HS-5 (cell line): Measurements from ENCODE around the gene ZMAT3.
A peak's percentile ranks its signal among the peaks of the same experiment; 100 is the strongest.
"Not testable (repeated sequence)": the region's sequence is repeated elsewhere in the genome, so short reads cannot be mapped to it uniquely, and the experiment has no call there.

Experiments used
- DNase-seq: peaks from one replicate; pipeline ENCODE4 v3.0.0-alpha.2; 2012; ENCODE audit warnings: low read depth

Gene ZMAT3, protein sequence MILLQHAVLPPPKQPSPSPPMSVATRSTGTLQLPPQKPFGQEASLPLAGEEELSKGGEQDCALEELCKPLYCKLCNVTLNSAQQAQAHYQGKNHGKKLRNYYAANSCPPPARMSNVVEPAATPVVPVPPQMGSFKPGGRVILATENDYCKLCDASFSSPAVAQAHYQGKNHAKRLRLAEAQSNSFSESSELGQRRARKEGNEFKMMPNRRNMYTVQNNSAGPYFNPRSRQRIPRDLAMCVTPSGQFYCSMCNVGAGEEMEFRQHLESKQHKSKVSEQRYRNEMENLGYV

DNA sequence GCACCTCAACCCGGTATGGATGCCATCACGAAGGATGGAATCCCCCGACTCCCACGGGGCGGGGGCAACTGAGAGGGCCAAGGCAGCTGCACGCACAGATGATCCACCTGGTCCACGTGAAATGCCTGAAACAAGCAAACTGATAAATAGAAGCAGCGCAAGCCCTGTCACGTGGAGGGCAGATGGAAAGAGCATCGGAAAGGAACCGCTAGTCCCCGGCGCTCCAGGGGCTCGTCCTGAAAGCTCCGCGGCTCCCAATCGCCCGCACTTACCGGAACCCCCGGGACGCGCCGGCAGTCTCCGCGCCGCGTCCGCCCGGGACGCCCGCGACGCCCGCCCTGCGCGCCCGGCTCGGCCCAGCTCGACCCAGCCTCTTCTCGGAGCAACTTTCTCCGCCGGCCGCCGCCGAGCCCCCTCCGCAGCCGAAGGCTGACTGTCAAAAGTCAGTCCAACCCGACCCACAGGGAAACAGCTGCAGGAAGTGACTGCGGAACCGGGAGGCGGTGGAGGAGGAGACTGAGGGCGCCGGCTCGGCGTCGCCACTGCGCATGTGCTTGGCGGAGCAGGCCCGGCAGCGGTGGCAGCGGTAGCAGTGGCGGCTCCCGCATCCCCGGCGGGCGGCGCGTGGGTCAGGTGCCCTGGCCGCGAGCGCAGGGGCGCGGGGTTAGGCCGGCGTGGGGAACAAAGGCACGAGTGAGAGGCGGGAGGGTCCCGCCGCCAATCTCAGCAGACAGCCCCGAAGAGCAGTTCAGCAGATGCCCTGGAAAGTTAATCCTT is at the start of gene ZMAT3:
Gene ZMAT3 (minus strand): TSS at position 487 of the 777 bp plus-strand sequence. CDS start 4,057 bp downstream, outside the sequence.
- no peak for DNase-seq

DNA sequence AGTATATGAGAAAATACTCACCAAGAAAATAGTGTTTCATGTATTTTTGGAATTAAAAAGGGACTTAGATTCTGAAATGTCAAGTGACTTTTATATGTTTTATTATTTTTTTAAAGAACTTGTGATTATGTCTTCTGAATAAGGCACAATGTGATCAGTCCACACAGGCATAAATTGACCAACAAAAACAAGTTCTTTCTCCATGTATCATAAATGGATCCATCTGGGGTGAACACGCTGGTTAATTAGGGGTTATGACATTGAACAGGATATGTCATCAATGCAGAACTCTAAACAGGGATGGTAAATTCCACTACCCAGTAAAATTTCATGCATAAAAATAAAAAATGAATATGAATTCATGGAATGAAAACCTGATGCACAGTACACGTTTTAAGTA is 45.2 kb upstream of the ZMAT3 start:
- no peak for DNase-seq

DNA sequence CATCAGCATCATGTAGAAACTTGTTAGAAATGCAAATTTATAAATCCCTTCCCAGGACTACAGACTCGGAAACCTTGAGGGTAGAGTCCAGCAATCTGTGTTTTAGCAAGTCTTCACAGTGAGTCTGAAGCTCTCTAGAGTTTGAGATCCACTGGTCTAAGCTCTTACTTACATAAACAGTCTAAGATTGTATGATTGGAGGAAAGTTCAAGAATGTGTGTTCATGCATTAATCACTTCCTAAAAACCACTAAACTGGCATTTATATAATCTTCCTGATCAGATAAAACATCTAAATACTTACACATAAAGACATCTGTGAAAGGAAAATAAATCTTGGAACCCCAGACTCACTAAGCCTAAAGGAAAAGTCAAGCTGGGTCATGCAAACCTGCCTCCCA is 43.8 kb upstream of the ZMAT3 start:
- not testable (repeated sequence) for DNase-seq

DNA sequence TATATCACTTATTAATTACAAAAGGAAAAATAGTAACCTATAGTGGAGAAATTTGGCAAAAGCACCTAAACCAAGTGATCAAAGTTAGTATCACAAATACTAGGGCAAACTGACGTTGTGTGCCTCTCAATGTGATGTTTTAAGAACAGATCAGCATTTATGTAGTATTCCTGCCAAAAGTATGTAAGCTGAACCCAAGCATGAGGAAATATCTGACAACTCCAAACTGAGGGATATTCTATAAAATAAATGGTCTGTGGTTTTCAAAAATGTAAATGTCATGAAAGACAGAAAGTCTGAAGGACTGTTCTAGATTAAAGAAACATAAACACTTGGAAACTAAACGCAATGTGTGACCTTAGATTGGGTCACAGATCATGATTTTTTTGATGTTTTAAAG is 42.3 kb upstream of the ZMAT3 start:
- DNase-seq: no peak

DNA sequence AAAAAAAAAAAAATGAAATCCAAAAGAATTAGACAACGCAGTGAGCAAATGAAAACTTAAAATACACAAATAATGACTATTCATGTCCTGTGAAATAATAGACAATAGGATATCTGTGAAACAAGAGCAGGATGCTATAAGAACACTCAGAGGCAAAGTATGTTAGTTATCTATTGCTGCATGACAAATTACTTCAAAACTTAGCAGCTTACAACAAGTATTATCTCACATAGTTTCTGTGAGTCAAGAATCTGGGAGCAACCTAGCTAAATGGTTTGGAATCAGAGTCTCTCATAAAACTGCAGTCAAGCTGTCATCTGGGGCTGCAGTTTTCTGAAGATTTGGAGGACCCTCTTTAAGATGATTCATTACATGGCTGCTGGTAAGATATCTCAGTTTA is 36.5 kb upstream of the ZMAT3 start:
- peak; percentile 65 for DNase-seq

DNA sequence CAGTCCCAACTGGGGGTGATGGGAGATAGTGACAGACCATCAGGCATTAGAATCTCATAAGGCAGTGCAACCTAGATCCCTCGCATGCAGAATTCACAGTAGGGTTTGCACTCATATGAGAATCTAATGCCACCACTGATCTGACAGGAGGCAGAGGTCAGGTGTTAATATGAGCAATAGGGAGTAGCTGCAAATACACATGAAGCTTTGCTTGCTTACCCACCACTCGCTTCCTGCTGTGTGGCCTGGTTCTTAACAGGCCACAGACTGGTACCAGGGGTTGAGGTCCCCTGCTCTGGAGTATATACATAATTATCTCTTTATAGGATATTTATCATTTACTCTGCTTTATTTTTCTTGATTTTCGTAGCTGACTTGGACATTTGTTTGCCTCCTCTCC is 36.0 kb upstream of the ZMAT3 start:
- DNase-seq: no peak

DNA sequence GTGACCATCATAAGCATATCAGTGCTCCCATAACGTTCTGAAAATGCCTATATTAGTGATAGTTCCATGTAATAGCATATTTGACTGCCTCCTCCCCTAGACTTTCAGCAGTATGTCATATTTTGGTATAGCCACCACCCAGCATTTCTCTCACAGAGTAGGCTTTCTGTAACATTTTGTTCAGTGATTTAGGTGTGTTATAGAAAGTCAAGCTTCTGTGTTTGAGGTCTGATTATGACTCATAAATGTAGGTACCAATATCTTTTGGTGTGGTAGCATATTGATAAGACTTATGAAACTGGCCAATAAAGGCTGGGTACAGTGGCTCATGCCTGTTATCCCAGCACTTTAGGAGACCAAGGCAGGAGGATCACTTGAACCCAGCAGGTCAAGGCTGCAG is 34.3 kb upstream of the ZMAT3 start:
- no peak for DNase-seq

DNA sequence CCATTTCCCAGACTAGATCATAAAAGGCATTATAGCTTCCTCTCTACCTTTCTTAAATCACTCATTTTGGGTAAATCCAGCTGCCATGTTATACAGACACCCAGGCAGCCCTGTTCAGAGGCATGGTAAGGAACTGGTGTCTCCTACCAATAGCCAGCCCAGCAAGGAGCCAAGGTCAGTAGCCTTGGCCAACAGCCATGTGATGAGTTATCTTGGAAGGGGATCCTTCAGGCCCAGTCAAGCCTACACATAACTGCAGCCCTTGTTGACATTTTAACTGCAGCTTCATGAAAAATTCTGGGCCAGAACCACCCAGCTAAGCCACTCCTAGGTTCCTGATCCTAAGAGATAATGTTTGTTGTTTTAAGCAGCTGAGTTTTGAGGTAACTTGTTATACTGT is 29.0 kb upstream of the ZMAT3 start:
- DNase-seq: no peak

DNA sequence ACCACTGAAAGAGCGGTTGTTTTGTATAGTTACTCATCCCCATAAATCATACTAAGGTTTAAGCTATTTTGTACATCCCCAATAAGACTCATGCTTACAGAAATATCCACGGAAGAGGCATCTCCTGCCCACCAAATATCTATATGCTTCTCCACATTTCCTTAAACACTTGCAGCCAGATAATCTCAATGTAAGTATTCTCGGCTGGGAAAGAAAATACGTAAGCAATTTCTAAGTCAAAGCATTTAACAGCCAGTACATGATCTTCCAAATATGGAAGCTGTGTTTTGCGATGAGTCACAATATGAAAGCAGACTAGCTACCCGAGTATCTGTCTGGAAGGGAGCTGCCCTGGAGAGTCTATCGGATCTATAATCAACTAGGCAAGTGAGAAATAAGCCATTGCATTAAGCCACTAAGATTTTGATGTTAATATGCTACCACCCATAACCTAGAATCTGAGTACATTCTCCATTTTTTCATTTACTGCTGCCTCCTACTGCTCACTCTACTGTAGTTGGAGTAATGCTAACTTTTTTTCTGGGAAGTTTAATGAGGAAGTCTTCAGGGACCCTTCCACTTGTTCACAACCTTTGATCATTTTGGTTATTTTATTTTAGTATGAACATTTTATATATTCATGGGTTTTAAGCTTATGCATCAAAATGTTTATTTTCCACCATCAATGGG is 26.9 kb upstream of the ZMAT3 start:
- no peak for DNase-seq

DNA sequence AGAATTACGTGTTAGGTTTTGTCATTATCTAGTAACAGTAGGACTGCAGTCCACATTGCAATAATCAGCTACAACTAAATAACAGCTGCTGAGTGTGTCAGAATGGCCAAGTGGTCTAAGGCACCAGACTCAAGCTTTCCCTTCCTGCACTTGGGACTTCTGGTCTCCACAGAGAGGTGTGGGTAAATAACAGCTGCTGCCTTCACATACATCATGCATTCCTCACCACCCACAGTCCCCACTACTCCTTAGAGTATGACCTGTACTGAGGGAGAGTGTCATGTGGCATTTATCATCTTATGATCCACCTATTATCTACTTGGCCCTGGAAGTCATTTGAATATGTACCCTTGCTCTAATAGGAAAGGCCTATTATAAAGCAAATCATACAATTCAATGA is 22.2 kb upstream of the ZMAT3 start:
- no peak for DNase-seq

DNA sequence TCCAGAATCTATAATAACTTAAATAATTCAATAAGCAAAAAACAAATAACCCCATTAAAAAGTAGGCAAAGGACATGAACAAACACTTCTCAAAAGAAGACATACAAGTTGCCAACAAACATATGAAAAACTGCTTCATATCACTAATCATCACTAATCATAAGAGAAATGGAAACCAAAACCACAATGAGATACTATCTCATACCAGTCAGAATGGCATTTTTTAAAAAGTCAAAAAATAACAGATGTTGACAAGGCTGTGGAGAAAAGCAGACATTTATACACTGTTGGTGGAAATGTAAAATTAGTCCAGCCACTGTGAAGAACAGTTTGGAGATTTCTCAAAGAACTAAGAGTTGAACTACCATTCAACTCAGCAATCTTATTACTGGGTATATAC is 19.5 kb upstream of the ZMAT3 start:
- DNase-seq: no peak

DNA sequence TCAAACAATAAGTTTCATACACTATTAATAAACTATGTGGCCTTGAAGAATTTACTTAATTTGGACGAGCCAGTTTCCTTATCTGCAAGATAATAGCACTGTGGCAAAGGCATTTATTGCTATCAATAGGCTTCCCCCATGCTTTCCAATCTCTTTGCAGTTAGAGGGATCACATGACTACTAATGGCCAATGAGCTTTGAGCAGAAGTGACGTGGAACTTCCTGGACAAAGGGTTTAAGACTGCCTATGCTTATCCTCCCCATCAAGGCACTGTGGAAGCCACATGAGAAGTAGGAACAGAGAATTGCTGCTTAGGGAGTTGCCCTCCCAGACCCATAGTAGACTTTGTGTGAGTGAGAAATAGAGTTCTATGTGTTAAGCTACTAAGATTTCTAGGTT is 16.7 kb upstream of the ZMAT3 start:
- no peak for DNase-seq

DNA sequence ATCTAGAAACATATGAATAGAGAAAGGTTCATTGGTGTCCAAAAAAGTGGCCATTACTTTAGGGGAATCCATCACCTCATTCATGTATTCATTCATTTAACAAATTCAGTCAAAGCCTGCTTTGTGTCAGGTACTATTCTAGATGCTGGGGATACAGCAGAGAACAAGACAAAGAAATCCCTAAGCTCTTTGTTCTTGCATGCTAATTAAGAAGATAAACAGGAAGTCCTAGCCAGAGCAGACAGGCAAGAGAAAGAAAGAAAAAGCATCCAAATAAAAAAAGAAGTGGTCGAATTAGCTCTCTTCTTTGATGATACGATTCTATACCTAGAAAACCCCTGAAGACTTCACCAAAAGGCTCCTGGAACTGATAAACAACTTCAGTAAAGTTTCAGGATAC is 12.4 kb upstream of the ZMAT3 start:
- no peak for DNase-seq

DNA sequence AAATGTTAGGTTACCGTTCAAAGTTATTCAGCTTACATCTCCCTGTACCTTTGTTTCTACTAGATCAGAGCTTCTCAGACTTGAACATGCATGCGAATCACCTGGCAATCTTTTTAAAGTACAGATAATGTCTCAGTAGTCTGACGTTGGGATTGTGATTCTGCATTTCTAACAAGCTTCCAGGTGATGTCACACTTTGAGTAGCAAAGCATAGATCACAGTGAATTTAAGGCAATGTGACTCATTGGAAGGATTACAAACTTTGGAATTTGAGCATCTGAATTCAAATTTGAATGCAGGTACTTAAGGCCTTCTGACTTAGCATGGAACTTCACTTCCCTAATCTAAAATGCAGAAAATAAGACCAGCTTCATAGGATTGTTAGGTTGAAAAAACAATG is 10.8 kb upstream of the ZMAT3 start:
- DNase-seq: no peak

DNA sequence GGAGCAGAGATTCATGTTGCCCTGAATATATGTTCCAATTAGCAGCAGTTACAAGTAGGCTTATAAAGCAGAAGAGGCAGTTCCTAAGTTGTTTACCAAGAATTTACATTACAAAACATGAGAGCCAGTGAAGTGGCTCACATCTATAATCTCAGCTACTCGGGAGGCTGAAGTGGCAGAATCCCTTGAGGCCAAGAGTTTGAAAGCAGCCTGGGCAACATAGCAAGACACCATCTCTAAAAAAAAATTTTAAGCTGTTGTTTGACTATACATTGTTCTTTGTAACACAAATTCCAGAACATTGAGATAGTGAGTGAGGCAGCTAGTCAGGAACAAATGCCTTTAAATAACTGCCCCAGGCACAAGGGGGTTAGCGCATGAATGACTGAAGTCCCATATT is 10.3 kb upstream of the ZMAT3 start:
- DNase-seq: no peak

DNA sequence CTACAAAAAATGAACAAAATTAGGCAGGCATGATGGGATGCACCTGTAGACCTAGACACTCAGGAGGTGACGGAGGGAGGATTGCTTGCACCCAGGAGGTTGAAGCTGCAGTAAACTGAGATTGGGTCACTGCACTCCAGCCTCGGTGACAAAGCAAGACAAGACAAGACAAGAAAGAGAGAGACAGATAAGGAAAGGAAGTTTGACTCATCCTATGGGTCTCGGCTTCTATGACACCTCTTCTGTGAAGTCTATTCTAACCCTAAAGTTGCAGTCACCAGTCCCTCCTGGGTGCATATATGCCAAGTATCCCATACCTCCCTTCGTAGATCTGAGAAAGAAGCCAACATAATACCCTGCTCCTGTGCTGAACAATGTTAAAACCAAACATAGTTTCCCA is 7.9 kb upstream of the ZMAT3 start:
- no peak for DNase-seq

DNA sequence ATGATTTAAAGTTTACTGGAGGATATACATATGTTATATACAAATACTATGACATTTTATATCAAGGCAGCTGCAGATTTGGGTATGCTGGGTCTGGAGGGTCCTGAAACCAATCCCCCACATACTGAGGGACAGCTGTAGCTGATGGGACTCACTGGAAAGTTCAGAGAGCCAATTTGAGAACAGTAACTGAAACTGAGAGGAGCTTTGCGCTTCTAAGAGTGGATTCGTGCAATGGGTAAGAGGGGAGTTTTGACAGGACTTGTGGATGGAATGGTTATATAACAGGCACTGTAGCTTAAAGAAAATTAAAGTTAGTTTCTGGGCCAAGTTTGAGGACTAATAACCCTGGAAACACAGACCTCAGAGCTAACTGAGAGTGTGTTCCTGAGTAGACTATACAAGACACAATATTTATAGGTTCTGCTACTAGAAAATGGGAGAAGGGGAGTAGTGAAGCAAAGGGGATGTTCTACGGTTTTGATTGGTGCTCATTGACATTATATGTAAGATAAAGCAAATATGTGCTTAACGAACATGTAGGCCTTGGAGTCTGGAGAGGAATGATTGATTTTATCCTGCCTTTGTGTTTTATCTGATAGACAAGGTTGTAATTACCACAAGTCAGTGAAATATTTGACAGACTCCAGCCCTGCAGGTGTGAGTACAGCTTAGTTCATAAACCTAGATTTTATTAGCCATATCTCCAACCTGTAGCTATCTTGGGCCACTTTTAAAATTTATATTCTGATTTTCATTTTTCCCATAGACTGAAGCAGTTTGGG is 4.8 kb upstream of the ZMAT3 start:
- DNase-seq: no peak

DNA sequence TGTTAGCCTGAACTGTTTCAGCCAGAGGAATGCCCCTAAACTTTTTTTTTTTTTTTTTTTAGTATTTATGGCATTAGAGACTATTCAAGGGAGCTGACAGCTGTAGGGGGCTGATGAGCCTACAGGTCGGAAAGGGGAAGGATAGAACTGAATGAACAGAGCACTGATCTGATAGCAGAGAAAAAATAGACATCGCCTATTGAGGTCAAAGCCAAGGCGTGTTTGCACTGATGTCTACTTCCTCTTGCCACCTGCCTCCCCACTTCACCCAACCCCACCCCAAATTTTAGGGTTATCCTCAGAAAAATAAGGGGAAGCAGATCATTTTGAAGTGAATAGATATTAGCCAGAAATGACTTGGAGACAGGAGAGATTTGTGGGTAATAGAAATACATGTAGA is 3.0 kb upstream of the ZMAT3 start:
- DNase-seq: no peak

DNA sequence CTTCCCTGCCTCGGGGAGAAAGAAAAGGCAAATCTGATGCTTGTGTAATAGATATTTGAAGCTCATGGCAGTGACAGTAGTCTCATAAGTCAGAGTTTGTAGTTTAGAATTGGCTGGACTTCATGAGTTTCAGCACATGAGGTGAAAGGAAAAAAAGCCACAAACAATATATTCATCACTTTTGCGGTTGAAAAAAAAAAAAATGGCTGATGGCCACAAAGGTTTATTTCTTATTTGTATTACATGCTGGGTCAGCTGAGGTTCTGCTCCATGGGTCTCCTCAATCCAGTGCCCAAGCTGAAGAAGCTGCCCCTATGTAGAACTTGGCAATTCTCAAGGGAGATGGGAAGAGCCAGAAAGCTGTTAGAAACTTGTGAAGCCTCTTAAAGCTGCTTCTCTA is 2.2 kb upstream of the ZMAT3 start:
- no peak for DNase-seq

DNA sequence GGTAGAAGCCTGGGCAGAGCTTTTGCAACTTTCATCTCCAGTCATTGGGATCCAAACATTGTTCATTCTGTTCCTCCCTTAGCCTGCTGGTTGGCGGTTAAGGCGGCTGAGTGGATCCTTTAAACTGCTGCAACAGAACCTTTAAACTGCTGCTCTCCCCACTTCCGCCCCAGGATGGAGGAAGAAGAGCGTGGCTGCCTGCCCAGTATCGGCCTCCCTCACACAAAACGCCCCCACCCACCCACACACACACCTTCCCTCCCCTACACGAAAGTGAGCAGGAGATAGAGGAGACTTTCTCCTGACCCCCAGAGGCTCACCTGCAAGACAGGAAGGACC is 460 bp upstream of the ZMAT3 start:
- no peak for DNase-seq

DNA sequence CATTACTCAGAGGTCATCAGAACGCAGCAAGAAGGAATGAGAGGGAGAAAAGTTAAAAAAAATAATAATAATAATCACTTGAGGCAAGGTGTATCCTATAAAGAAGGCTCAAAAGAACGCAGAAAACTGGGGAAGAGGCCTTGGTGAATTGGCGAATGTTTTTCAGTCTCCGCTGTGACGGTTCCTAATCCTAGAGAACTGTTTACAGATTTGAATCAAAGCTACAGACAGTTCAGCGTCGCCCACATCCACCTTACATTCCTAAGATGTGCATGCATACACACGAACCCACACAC is 634 bp downstream of the ZMAT3 start:
- DNase-seq: no peak

DNA sequence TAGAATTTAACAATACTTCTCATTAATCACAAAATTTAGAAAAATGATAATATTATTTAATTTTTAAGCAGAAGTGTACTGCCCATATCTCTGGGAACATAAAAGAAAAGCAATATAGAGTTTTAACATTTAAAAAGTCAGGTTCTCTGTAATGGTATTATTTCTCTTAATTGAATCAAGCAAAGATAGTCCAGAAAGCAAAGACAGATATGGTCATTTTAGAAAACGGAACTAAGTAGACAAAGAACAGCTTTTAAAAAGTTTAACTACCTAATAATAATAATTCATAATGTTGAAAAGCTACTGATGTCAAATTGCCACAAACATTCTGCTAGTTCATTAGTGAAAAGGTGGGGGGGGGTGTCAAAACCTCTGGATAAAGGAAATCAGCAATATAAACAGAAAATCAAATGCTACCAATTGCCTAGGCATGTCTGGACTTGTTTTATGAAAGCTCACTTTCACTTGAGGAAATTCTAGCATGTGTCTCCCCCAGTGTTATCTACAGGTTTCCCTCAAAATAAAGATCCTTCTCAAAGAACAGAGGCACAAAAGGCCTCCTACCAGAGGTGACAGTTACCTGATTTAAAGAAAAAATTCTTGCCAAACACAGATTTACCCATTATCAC is 1.7 kb downstream of the ZMAT3 start:
- no peak for DNase-seq
